ENCODE data around the gene RAE1. TPM values are rescaled to one million over a fixed set of nuclear protein-coding genes. Genes with fewer than 3 reads are reported as not detected.

Gene RAE1
- total and polyA plus RNA-seq, 2 donors (not counting 3 experiments of a cell fraction or from before 2014, with no cell fraction given) = 34.1 to 55.8 TPM

GRCh38 chr20:57378646-57379262 lies 27.7 kb downstream of the RAE1 start:
- ChIA-PET CTCF (interaction anchor here (0.7 to 7.3 kb wide), 4 partner anchors 12 to 120 kb away, joined by 3 to 86 read pairs (median 9); partner anchors contain the start of gene RBM38), POLR2A (no interaction called here)
- Histone ChIP-seq H4K20me1 (replicated peaks; ENCODE audit: control insufficient read depth, extremely low read depth, insufficient read depth, low read length) (no peaks in the 10 kb centered on the region), H3K79me2 (ENCODE audit: control insufficient read depth, insufficient read depth, low read length) (no peaks in the 10 kb centered on the region), H3K9me1 (replicated peaks; ENCODE audit: control insufficient read depth, extremely low read depth, insufficient read depth, low read length) (no peaks in the 10 kb centered on the region), H2AFZ (ENCODE audit: low read depth, low read length) (no peak overlapping the region), H3K4me2 (ENCODE audit: insufficient read depth, low read length) (no peak overlapping the region), H3K36me3 (ENCODE audit: control insufficient read depth in 2 of 2, extremely low read depth in 1 of 2, insufficient read depth in 2 of 2, low read length in 2 of 2) (peaks cover 9 to 28% of the 10 kb centered on the region in 2 experiments), H3K4me1 (ENCODE audit: control insufficient read depth, extremely low read depth, insufficient read depth, low read length) (no peaks in the 10 kb centered on the region), H3K4me3 (replicated peaks in 1 of 3; ENCODE audit: insufficient read depth in 1 of 3, low read depth in 1 of 3, low read length in 3 of 3) (no peak overlapping the region), H3K27me3 (ENCODE audit: control insufficient read depth in 2 of 2, insufficient read depth in 2 of 2, low read length in 2 of 2) (no peaks in the 10 kb centered on the region), H3K27ac (ENCODE audit: insufficient read depth, low read depth, low read length) (no peak overlapping the region), H3K9me3 (replicated peaks; ENCODE audit: control insufficient read depth, insufficient read depth, low read length) (no peaks in the 10 kb centered on the region), H3K9ac (replicated peaks; ENCODE audit: extremely low read depth, insufficient read depth, low read length) (no peak overlapping the region)
- intact Hi-C loops (cut with micrococcal nuclease) (no loop called here), dilution Hi-C loops (cut with MboI; ENCODE audit: extremely low pct_ligation_motif_present, low sequenced_read_pairs) (no loop called here)
- BruUV-seq (replicated peaks) = no TSS peak
- no peak for DNase-seq (ENCODE audit: low read depth, low spot score)
- TF ChIP-seq GATA2 (IDR thresholded peaks at IDR 0.05; ENCODE audit: insufficient read depth, insufficient read length, low read depth, low read length) (no peak), MYC (IDR thresholded peaks at IDR 0.05; ENCODE audit: low read depth, low read length) (no peak)
- no peak for FAIRE-seq

DNA sequence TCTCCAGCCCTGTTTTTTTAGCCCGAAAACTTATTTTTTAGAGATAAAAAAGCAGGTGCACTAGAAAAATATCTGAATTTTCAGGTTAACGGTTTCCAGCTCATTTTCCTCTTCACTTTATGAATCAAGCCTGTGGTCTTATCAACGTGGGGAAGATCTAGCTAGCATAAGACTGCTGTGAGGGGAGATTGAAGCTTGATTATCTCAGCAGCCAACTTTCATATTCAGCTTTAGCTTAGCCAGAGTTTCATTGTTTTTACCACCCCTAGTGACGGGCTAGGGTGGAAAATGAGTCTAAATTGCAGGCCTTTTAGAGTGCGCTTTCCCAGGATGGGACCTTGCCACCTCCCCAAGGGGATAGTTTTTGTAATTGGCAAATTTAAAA lies 28.2 kb downstream of the RAE1 start:
- H3K36me3 ChIP-seq (ENCODE audit: control insufficient read depth in 2 of 2, extremely low read depth in 1 of 2, insufficient read depth in 2 of 2, low read length in 2 of 2) = peaks cover 7 to 26% of the 10 kb centered on the region in 2 experiments
- FAIRE-seq = no peak

More for the DNA sequence above, 28.2 kb downstream of the RAE1 start:
- dilution Hi-C loops (cut with MboI; ENCODE audit: extremely low pct_ligation_motif_present, low sequenced_read_pairs) = no loop called here
- Histone ChIP-seq H4K20me1 (replicated peaks; ENCODE audit: control insufficient read depth, extremely low read depth, insufficient read depth, low read length) (no peaks in the 10 kb centered on the region), H3K9ac (replicated peaks; ENCODE audit: extremely low read depth, insufficient read depth, low read length) (no peak overlapping the region), H3K4me1 (ENCODE audit: control insufficient read depth, extremely low read depth, insufficient read depth, low read length) (no peaks in the 10 kb centered on the region), H3K79me2 (ENCODE audit: control insufficient read depth, insufficient read depth, low read length) (no peaks in the 10 kb centered on the region), H3K9me3 (replicated peaks; ENCODE audit: control insufficient read depth, insufficient read depth, low read length) (no peaks in the 10 kb centered on the region), H2AFZ (ENCODE audit: low read depth, low read length) (no peak overlapping the region), H3K9me1 (replicated peaks; ENCODE audit: control insufficient read depth, extremely low read depth, insufficient read depth, low read length) (no peaks in the 10 kb centered on the region), H3K4me3 (replicated peaks in 1 of 3; ENCODE audit: insufficient read depth in 1 of 3, low read depth in 1 of 3, low read length in 3 of 3) (no peak overlapping the region), H3K27ac (ENCODE audit: insufficient read depth, low read depth, low read length) (no peak overlapping the region), H3K27me3 (ENCODE audit: control insufficient read depth in 2 of 2, insufficient read depth in 2 of 2, low read length in 2 of 2) (no peaks in the 10 kb centered on the region), H3K4me2 (ENCODE audit: insufficient read depth, low read length) (no peak overlapping the region)
- ChIA-PET POLR2A (no interaction called here), CTCF (interaction anchor here (0.7 to 7.3 kb wide), 6 partner anchors 12 to 120 kb away, joined by 3 to 86 read pairs (median 4); partner anchors contain the start of gene RBM38)
- DNase-seq (ENCODE audit: low read depth, low spot score) = no peak
- BruUV-seq (replicated peaks) = no TSS peak
- TF ChIP-seq POLR2A (IDR thresholded peaks at IDR 0.05; ENCODE audit: low read depth, low read length) = no peak
- TF ChIP-seq, protein P1, sequence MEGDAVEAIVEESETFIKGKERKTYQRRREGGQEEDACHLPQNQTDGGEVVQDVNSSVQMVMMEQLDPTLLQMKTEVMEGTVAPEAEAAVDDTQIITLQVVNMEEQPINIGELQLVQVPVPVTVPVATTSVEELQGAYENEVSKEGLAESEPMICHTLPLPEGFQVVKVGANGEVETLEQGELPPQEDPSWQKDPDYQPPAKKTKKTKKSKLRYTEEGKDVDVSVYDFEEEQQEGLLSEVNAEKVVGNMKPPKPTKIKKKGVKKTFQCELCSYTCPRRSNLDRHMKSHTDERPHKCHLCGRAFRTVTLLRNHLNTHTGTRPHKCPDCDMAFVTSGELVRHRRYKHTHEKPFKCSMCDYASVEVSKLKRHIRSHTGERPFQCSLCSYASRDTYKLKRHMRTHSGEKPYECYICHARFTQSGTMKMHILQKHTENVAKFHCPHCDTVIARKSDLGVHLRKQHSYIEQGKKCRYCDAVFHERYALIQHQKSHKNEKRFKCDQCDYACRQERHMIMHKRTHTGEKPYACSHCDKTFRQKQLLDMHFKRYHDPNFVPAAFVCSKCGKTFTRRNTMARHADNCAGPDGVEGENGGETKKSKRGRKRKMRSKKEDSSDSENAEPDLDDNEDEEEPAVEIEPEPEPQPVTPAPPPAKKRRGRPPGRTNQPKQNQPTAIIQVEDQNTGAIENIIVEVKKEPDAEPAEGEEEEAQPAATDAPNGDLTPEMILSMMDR (IDR thresholded peaks at IDR 0.05; ENCODE audit: extremely low read depth in 1 of 2, insufficient read depth in 1 of 2, low read depth in 1 of 2, low read length in 2 of 2) = no peak
- TF ChIP-seq GATA2 (IDR thresholded peaks at IDR 0.05; ENCODE audit: insufficient read depth, insufficient read length, low read depth, low read length) = no peak
- no peak for TF ChIP-seq MYC (IDR thresholded peaks at IDR 0.05; ENCODE audit: low read depth, low read length)
- no peak for TF ChIP-seq JUN (IDR thresholded peaks at IDR 0.05; ENCODE audit: borderline replicate concordance, insufficient read depth, insufficient read length, low read depth)
- TF ChIP-seq MAX (IDR thresholded peaks at IDR 0.05; ENCODE audit: insufficient read depth, insufficient read length) = no peak
- TF ChIP-seq EZH2 (IDR thresholded peaks at IDR 0.05; ENCODE audit: borderline replicate concordance, low read depth, low read length, severe bottlenecking) = no peak
- TF ChIP-seq FOS (IDR thresholded peaks at IDR 0.05; ENCODE audit: borderline replicate concordance, insufficient read depth, low read length) = no peak
- no peak for TF ChIP-seq POLR2AphosphoS5 (IDR thresholded peaks at IDR 0.05; ENCODE audit: insufficient read depth, low read depth, low read length)
- intact Hi-C loops (cut with micrococcal nuclease) = no loop called here
